ENCODE results near the gene UBE4A.
"Not testable (repeated sequence)": the region's sequence is repeated elsewhere in the genome, so short reads cannot be mapped to it uniquely, and the experiment has no call there.

The UBE4A gene

DNA sequence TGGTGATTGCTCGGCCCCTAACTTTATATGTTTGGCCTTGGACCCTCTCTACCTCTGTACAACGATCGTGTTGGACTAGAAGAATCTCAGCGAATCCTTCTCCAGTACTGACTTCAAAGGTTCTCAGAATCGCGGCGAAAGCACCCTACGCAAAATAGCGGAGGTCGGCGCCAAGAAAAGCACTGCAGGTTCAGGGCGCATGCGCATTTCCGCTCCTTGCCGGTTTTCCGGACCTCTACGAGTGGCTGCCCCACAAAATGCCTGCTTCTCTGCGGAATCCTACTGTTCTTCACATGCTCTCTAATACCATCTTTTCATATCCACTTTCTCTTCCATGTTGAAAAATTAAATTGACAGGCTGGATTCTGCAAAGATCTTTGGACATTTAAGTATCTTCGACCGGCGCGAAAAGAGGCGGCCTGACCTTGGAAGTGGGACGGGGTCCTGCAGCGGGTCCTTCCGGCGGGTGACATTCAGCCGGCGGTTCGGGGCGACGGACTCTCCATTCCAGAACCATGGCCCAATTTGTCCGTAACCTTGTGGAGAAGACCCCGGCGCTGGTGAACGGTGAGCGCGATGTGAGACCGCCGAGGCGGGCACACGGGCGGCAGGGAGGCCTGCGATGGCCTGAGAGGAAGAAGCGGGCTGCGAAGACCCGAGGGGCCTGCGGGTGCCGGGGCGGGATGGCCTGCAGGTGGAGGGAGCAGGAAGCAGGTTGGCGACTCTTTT, 41.9 kb downstream of the UBE4A start, which contains the start of gene ATP5MG:
TSS of gene ATP5MG (plus strand) at position 456 of the 729 bp plus-strand sequence. CDS start at position 516, 60 bp downstream.
- peak; percentile 90 for DNase-seq (ENCODE audit: low spot score)

DNA sequence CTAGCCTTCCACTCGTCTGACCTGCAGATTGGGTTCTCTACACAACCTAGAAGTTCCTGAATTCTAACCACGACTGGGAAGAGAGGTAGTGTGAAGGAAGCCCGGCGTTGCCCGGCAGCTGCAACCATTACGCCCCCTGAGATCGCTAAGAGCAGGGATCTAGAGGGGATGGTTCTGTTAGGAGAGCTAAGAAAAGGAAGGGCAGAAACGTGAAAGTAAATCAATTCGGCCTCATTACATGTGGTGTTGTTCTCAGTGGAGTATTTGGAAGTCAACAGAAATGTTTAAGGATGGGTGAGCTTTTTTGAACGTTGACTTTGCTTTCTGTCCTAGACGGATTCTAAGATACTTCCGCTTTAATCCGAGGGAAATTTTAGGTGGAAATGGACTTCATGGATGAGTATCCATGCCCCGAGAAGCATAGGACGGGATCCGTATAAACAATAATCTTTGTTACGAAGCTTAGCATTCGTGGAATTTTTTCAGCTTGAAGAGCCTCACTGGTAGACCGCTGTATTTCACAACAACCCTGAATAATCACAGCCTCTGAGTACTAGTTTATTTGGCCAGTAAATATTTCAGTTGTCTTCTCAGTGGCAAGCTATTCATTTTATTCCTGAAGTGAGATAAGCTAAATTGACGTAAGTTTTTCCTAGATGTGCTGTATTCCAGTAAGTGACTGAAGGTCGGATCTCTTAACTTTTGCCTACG, 42.6 kb downstream of the UBE4A start:
- no peak for DNase-seq (ENCODE audit: low spot score)

DNA sequence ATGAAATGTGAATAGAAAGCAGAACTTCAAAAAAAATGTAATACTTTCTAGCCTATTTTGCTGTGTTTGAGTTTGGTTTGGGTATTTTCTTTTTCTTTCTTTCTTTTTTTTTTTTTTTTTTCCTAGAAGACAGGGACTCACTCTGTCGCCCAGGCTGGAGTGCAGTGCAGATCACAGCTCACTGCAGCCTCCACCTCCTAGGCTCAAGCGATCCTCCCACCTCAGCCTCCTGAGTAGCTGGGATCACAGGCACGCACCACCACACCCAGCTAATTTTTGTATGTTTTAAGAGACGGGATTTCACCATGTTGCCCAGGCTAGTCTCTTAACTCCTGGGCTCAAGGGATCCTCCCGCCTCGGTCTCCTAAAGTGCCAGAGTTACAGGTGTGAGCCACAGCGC, 43.2 kb downstream of the UBE4A start:
- DNase-seq (ENCODE audit: low spot score), result not testable (repeated sequence)

DNA sequence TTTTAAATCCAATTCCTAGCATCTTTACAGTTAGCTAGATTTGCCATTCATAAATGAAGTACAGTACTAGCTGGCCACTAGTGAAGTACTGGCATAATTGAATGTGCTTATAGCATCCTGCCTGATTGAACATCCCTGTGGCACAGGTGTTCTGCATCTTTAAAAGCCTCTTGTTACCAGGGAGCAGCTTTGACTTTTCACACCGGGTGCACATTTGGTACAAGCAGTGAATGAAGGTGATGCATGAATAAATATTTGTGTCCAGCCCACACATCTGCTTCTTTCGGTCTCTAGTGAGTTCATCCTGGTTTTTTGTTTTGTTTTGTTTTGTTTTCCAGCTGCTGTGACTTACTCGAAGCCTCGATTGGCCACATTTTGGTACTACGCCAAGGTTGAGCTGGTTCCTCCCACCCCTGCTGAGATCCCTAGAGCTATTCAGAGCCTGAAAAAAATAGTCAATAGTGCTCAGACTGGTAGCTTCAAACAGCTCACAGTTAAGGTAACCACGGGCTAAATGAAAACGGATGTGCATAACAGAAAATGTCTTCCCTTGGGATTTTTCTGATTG, 47.3 kb downstream of the UBE4A start:
- no peak for DNase-seq (ENCODE audit: low spot score)

DNA sequence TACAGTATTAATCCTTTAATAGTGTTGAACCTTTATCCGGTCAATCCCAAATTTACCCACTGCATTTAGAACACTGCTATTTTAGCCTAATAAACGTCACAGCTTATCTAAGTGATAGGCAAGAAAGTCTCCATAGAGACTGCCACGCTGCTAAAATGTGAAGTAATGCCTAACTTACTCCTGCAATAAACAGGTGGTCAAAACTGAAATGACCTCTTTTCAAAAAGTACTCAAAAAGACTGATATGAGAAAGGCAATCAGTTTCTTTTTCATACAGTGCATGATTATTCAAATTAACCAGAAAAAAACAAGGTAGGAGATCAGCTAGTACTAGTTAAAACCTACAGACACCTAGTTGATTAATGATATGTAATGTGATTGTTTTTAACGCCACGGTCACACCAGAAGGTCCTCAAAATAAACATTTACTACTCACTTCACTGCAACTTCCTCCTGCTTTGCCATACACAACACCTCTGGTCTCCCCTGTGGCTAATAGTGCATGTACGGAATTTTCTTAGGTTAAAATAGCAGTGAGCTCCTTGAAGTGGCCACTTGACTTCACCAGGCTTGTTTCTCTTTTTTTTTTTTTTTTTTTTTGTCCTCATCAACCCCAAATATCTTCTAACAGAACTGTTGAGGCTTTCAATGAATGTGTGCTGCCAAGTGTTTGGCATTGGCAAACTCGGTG, 50.8 kb downstream of the UBE4A start:
- no peak for DNase-seq (ENCODE audit: low spot score)

DNA sequence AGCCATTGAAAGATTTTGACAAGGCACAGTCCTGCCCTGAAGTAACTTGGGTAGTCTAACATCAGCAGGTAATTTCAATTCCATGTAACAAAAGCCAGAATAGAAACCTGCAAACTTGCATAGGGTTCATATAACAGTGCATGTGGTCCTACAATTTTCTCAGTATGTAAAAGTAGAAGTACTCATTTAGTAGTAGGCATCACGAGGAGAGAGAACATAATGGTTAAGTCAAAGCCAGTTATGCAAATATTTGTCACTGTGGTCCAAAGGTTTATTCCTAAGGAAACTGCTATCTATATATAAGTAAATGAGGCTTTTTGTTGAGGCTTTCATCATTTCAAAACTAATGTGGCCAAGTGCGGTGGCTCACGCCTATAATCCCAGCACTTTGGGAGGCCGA, 52.1 kb downstream of the UBE4A start:
- no peak for DNase-seq (ENCODE audit: low spot score)

DNA sequence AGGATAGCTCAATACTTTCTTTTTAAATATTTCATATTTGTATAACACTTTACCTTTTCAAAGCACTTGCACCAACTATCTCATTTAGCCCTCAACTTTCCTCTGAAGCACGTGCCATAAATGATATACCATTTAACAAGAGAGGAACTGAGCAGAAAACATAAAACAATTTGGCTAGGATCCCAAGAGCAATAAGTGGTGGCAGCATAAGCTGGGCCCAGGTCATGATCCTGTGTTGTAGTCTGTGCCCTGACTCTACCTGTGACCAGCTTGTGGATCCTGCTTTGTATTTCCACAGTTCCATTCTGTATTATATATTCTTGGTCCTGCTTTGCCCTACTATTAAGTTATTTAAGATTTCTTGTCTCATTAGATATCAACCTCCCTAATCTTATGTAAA, 53.5 kb downstream of the UBE4A start:
- no peak for DNase-seq (ENCODE audit: low spot score)

DNA sequence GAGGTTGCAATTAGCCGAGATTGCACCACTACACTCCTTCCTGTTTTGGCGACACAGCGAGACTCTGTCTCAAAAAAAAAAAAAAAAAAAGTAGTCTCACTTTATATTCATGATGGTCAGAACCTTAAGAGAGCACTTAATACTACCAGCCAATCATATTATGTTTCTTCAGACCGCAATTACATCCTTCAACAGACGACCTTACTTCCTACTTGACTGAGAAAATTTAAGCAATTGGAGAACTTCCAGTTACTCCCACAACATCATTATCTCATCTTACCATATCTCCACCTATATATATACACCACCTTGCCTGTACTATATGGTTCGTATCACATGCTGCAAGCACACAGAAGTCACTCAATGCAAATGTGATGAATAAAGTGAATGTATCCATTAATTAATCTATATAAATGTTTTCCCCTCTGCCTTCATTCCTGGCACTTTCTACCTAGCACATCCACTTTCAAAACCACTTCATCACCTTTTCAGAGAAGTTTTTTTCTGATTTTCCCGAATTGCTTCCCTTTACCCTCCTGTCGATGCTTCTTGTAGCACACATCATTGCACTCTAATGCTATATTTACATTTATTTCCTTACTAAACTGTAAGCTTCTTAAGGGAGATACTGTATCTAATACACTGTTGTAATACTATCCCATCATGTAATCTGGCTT, 55.8 kb downstream of the UBE4A start:
- DNase-seq (ENCODE audit: low spot score), result no peak

DNA sequence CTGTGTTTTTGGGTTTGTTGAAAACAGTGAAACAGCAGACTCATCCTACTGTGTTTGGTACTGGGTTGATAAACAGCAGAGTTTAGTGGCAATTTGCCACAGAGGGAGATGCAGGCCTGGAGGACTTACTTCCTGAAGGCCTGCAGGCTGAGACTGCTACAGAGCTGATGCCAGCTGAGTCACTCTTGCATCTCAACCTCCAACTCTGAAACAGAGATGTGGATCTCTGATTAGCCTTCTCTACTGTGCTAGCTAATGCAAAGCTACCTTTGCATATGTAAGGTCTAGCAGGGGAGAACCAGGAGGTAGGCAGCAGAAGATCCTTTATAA, 56.3 kb downstream of the UBE4A start:
- DNase-seq (ENCODE audit: low spot score), result peak; percentile 58

DNA sequence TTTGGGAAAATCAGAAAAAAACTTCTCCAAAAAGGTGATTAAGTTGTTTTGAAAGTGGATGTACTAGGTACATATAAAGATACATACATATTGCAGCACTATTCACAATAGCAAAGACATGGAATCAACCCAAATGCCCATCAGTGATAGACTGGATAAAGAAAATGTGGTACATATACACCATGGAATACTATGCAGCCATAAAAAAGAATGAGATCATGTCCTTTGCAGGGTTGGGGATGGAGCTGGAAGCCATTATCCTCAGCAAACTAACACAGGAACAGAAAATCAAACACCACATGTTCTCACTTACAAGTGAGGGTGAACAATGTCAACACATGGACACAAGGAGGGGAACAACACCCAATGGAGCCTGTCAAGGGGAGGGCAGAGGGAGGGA, 57.5 kb downstream of the UBE4A start:
- DNase-seq (ENCODE audit: low spot score), result not testable (repeated sequence)

DNA sequence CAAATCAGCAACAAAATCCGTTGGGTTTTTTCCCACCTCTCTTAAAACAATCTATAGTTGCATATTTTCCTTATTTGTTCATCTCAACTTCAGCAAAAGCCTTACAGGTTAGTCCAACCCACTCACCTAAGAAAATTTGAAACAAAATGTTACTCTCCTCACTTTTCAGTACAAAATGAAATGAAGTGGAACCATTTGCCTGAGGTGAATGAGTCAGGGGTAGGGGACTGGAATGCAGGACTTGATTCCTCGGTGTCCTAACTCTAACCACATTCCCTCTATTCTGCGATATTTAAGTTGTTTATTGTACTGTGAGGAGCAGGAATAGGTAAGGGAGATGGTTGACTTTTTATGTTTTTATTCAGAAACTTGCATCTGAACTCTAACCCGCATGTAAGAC, 58.4 kb downstream of the UBE4A start:
- no peak for DNase-seq (ENCODE audit: low spot score)

DNA sequence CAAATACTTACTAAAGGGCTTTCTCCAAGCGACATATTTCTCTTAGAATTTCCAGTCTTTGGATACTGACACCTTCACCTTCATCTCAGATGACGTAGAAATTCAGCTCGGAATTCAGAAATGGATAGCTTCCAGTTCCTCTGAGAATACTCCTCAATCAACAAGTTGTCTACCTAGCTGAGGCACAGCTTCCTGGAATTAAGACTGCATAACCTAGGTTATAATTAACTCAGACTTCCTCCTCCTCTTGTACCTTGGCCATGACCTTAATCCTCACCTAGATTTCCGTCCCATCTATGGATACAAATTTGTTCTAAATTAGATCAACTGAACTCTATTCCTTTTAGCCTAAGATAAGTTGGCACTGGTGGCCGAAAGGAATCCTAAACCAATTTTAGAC, 59.4 kb downstream of the UBE4A start:
- no peak for DNase-seq (ENCODE audit: low spot score)

DNA sequence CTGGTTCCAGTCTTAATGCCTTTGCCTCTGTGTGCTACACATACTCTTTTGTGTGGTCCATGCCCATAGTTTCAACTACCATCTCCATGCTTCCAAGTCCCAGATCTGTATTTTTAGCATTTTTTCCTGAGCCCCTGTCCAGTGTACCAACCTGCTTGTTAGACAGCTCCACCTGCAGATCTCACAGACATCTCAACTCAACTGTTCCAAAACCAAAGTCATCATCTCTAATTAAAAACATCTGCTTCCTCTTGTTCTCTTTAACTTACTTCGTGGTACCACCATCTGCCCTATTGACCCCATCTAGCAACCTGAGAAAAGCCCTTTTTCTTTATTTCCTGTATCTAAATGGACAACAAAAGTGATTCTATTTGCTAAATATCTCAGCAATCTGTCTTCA, 68.3 kb downstream of the UBE4A start:
- no peak for DNase-seq (ENCODE audit: low spot score)

DNA sequence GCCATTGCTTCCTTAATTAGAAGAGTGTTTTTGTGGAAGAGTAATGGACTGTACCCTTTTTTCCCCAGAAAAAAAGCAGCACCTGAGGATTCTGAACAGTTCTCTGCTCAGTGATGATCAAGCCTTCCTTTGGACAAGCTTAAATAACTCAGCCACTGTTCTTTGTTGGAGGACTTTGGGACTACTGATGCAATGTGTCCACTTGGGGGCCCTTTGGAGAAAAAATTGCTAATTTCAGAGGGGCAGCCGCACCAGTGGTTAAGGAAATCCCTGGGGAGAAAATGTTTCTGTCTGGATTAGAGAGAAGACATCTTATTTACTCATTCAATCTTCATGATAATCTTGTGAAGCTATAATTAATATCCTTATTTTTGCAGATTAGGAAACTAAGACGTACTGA, 71.6 kb downstream of the UBE4A start:
- DNase-seq (ENCODE audit: low spot score), result no peak

DNA sequence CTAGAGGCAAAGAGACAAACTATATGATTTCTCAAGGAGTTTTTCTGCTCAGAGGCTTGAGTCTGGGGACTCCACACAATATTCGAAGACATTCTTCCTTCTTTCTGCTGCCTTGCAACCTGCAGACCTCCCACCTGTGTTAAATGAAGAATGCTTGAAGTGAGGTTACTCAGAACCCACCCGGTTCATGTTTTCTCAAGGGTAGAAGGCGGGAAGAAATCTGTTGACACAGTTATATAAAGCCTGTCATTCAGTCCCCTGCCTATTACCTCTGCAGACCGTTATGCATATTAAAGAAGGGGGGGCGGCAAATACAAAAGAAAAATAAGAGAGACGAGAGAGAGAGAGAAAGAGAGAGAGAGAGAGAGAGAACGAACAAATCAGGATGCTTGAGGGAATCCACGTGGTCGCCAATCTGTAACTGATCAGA, 74.7 kb downstream of the UBE4A start:
- no peak for DNase-seq (ENCODE audit: low spot score)

DNA sequence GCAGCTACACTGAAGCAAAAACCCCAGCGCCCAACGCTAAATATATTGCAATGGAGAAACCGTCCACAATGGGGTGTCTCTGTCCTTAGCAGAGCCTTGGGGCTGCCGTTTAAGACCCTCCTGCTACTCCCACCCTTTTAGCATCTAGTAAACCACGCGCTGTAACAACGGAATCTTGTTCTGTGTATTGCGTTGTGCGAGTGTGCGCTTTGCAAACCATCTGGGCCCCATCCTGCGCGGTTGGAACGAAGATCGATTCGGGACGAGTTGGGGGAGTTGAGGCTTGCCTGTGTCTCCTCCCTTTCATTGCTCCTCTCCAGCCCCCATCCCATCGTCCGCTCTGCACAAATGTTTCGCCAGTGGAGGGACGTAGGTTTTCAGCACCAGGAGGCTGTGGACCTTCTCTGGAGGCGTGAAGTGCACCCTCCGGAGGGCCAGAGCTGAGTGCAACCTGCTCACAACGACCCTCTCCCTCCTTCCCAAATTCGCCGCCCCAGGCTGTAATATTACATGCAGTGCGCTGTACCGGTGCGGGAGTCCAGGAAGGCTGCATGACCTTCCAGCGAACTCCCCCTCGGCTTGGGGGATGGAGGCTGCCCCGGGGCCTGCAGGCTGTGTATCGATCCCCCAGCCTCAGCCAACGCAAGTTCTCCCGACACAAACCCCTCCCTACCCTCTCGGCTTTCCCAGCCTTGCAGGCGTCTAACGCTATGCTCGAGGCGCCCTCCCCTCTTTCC, 75.3 kb downstream of the UBE4A start:
- peak; percentile 47 for DNase-seq (ENCODE audit: low spot score)

DNA sequence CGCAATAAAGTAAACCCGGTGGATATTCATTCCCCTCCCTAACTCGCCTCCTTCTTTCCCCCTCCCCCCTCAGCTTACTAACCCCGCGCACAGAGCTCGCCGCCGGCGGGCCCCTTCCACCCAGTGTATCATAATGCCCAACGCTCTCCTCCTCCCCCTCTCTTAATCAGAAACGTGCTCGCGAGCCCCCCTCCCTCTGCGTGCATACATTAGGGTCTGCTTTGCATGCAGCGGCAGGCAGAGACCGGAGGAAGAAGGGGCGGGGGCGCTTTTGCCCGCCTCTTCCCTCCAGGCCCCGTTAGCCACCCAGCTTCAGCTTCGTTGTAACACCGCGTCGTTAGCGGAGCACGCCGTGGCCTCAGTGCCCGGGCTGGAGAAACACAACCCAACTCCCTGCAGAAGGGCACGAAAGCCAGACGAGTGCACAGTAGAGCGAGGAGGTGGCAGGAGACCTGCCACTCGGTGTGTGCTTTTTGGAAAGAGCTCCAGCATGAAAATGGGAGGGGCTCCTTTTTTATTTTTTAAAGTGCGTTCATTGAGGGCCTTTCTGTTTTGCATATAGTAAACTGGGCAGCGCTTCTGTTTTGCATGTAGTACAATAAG, 76.0 kb downstream of the UBE4A start:
- peak; percentile 80 for DNase-seq (ENCODE audit: low spot score)

DNA sequence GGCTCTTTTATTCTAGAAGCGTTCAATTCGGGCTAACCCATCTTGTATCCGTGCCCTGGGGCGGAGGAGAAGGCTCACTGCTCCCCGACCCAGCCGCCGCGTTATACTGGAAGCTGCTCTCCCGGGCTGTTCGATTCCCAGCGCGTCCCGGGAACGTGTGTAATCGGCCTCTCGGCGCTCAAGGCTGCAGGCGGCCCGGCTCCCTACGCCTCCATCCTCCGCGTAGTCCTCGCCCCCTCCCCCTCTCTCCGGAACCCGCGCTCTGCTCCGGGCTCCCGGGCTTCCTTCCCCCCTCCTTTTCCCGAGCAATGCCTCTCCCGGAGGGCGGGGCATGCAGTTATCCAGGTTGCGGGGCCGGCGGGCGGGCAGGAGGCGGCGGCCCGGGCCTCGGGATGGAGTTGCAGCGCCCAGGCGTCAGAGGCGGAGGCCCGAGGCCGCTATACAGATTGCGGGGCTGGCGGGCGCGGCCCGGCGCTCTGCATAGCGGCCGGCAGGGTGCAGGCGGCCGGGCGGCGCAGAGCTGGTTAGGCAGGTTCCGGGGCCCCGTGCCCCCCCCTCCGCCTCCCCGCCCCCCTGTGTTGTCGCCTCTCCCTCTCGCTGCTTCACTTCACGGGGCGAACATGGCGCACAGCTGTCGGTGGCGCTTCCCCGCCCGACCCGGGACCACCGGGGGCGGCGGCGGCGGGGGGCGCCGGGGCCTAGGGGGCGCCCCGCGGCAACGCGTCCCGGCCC, 76.7 kb downstream of the UBE4A start, which contains the start of gene KMT2A:
TSS of gene KMT2A (plus strand) at position 600 of the 732 bp plus-strand sequence. CDS start at position 621, 21 bp downstream.
- peak; percentile 91 for DNase-seq (ENCODE audit: low spot score)

DNA sequence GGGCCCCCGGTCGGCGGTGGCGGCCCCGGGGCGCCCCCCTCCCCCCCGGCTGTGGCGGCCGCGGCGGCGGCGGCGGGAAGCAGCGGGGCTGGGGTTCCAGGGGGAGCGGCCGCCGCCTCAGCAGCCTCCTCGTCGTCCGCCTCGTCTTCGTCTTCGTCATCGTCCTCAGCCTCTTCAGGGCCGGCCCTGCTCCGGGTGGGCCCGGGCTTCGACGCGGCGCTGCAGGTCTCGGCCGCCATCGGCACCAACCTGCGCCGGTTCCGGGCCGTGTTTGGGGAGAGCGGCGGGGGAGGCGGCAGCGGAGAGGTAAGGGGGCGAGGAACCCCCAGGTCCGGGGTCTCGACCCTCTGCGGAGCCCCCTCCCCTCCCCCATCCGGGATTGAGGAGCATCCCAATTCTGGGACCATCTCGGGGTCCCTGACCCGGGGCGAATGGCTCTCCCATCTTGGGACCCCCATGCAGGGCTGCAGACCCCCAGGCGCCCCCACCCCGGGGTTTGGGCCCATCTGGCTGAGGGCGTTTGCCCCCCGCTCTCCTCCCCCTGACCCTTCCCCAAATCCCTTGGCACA, 77.3 kb downstream of the UBE4A start:
- DNase-seq (ENCODE audit: low spot score), result no peak

All from iPS-NIHi11 (cell line).